HEK293 (cell line): ENCODE results near the gene TRDMT1.

Experiments used
- CTCF ChIA-PET: fragments of 350-600 bp; formaldehyde crosslinking; extraction: SDS; loops from one replicate; lab custom pipeline; 2021; ENCODE audit warnings: antibody characterized with exemption; lab: Yijun Ruan, JAX
- POLR2A ChIA-PET: fragments of 300-600 bp; formaldehyde crosslinking; extraction: SDS; loops from one replicate; lab custom pipeline; 2020; ENCODE audit warnings: antibody characterized with exemption, inconsistent platforms; lab: Yijun Ruan, JAX
- H3K27ac ChIP-seq: fragments of 200-500 bp; sonication (Bioruptor generic); 2 replicates; pipeline ENCODE4 v1.5.1; 2014; ENCODE audit warnings: low read depth, low read length, control low read depth, inconsistent platforms; ENCODE audit errors: extremely low read depth
- H3K36me3 ChIP-seq, 2 experiments: fragments of 200-500 bp in 1 of 2; sonication (Bioruptor generic) in 1 of 2; 1 replicate in 1 of 2; 2 replicates in 1 of 2; pipeline ENCODE4 v1.5.1; 2014 to 2017; ENCODE audit warnings: inconsistent platforms in 2 of 2, low read length in 2 of 2; ENCODE audit not compliant: control insufficient read depth in 2 of 2, insufficient read depth in 1 of 2
- H3K4me1 ChIP-seq: fragments of 200-500 bp; sonication (Bioruptor generic); 2 replicates; pipeline ENCODE4 v1.5.1; 2014; ENCODE audit warnings: mild to moderate bottlenecking, low read length, inconsistent platforms; ENCODE audit not compliant: control insufficient read depth, insufficient read depth
- H3K4me3 ChIP-seq: 2 replicates; pipeline ENCODE4 v1.5.1; 2011; ENCODE audit warnings: low read depth, mild to moderate bottlenecking, control low read depth, low read length, moderate library complexity
- H3K9me3 ChIP-seq: fragments of 200-500 bp; sonication (Bioruptor generic); 2 replicates; pipeline ENCODE4 v1.5.1; 2014; ENCODE audit warnings: low read depth, low read length, inconsistent platforms; ENCODE audit not compliant: control insufficient read depth, insufficient read depth
- BCL11A ChIP-seq: fragments of 450-650 bp; formaldehyde crosslinking; IDR thresholded peaks from 2 replicates; pipeline ENCODE4 v1.5.1; 2016; ENCODE audit warnings: low read depth, missing biosample characterization, missing genetic modification characterization
- CTCF ChIP-seq: fragments of 450-650 bp; formaldehyde crosslinking; IDR thresholded peaks from 2 replicates; pipeline ENCODE4 v1.5.1; 2016; ENCODE audit warnings: missing biosample characterization, missing genetic modification characterization
- HIC1 ChIP-seq: fragments of 450-650 bp; formaldehyde crosslinking; IDR thresholded peaks from 2 replicates; pipeline ENCODE4 v1.5.1; 2016; ENCODE audit warnings: missing biosample characterization, missing genetic modification characterization
- IKZF3 ChIP-seq: fragments of 450-650 bp; IDR thresholded peaks from 2 replicates; pipeline ENCODE4 v1.5.0; 2018; ENCODE audit warnings: missing biosample characterization, mild to moderate bottlenecking, missing genetic modification characterization, moderate library complexity
- MYNN ChIP-seq: fragments of 450-650 bp; formaldehyde crosslinking; IDR thresholded peaks from 2 replicates; pipeline ENCODE4 v1.5.1; 2016; ENCODE audit warnings: missing biosample characterization, missing genetic modification characterization, borderline replicate concordance
- PRDM10 ChIP-seq: fragments of 450-650 bp; formaldehyde crosslinking; IDR thresholded peaks from 2 replicates; pipeline ENCODE4 v1.5.1; 2016; ENCODE audit warnings: missing biosample characterization, missing genetic modification characterization
- ZBTB8A ChIP-seq: fragments of 450-650 bp; formaldehyde crosslinking; IDR thresholded peaks from 2 replicates; pipeline ENCODE4 v1.5.1; 2016; ENCODE audit warnings: missing biosample characterization, missing genetic modification characterization
- ZFHX2 ChIP-seq: fragments of 450-650 bp; formaldehyde crosslinking; conservative IDR thresholded peaks from 2 replicates; pipeline ENCODE4 v1.5.1; 2016; ENCODE audit warnings: missing biosample characterization, missing genetic modification characterization
- ZNF10 ChIP-seq: fragments of 450-650 bp; formaldehyde crosslinking; IDR thresholded peaks from 2 replicates; pipeline ENCODE4 v1.5.1; 2017; ENCODE audit warnings: missing biosample characterization, missing genetic modification characterization
- ZNF155 ChIP-seq: fragments of 450-650 bp; formaldehyde crosslinking; IDR thresholded peaks from 2 replicates; pipeline ENCODE4 v1.5.1; 2016; ENCODE audit warnings: missing biosample characterization, missing genetic modification characterization
- ZNF174 ChIP-seq: fragments of 450-650 bp; formaldehyde crosslinking; IDR thresholded peaks from 2 replicates; pipeline ENCODE4 v1.5.0; 2017; ENCODE audit warnings: missing biosample characterization, mild to moderate bottlenecking, missing genetic modification characterization
- ZNF394 ChIP-seq: fragments of 450-650 bp; formaldehyde crosslinking; IDR thresholded peaks from 2 replicates; pipeline ENCODE4 v1.5.1; 2016; ENCODE audit warnings: missing biosample characterization, missing genetic modification characterization, mild to moderate bottlenecking, moderate library complexity, borderline replicate concordance
- ZNF398 ChIP-seq: fragments of 450-650 bp; formaldehyde crosslinking; IDR thresholded peaks from 2 replicates; pipeline ENCODE4 v1.5.1; 2017; ENCODE audit warnings: missing biosample characterization, missing genetic modification characterization
- ZNF404 ChIP-seq: fragments of 450-650 bp; formaldehyde crosslinking; IDR thresholded peaks from 2 replicates; pipeline ENCODE4 v1.5.1; 2017; ENCODE audit warnings: missing biosample characterization, missing genetic modification characterization
- ZNF449 ChIP-seq: fragments of 450-650 bp; formaldehyde crosslinking; IDR thresholded peaks from 2 replicates; pipeline ENCODE4 v1.5.1; 2017; ENCODE audit warnings: missing biosample characterization, mild to moderate bottlenecking, missing genetic modification characterization, moderate library complexity
- ZNF48 ChIP-seq: fragments of 450-650 bp; formaldehyde crosslinking; IDR thresholded peaks from 2 replicates; pipeline ENCODE4 v1.5.1; 2016; ENCODE audit warnings: missing biosample characterization, missing genetic modification characterization
- ZNF549 ChIP-seq: fragments of 450-650 bp; IDR thresholded peaks from 2 replicates; pipeline ENCODE4 v1.5.1; 2018; ENCODE audit warnings: missing biosample characterization, missing genetic modification characterization, mild to moderate bottlenecking, inconsistent platforms, moderate library complexity
- ZNF624 ChIP-seq: fragments of 450-650 bp; formaldehyde crosslinking; IDR thresholded peaks from 2 replicates; pipeline ENCODE4 v1.5.1; 2017; ENCODE audit warnings: missing biosample characterization, missing genetic modification characterization

Gene TRDMT1

GRCh38 chr10:17215782-17216122 lies 14.3 kb upstream of the TRDMT1 start:
- no peak overlapping the region; the same call in 1 of the 2 replicates for H3K27ac ChIP-seq
- H3K36me3 ChIP-seq, result no peaks in the 10 kb centered on the region
- CTCF ChIA-PET, result interaction anchor here (0.6 to 1.2 kb wide), 3 partner anchors 11 to 257 kb away, joined by 3 to 7 read pairs (median 4); no protein-coding TSS in a partner anchor
- H3K4me3 ChIP-seq, result no peak overlapping the region
- no peak for TF ChIP-seq ZNF10 (tag by site-specific recombination)
- TF ChIP-seq BCL11A (tag by site-specific recombination), result no peak
- TF ChIP-seq ZNF155 (tag by site-specific recombination), result no peak
- no peak for TF ChIP-seq ZNF624 (tag by site-specific recombination)
- no peak for TF ChIP-seq ZNF404 (tag by site-specific recombination)
- no peak for TF ChIP-seq CTCF (tag by site-specific recombination)
- no peak for TF ChIP-seq ZFHX2 (tag by site-specific recombination)
- TF ChIP-seq HIC1, result no peak
- no peaks in the 10 kb centered on the region for H3K9me3 ChIP-seq
- POLR2A ChIA-PET, result interaction anchor here (2.4 kb wide), 1 partner anchor 14 kb away, joined by 17 read pairs; no protein-coding TSS in a partner anchor
- peaks cover 3% of the 10 kb centered on the region for H3K4me1 ChIP-seq

- H3K4me3 ChIP-seq, result no peak overlapping the region
- peaks cover under 1% of the 10 kb centered on the region; the same call in 1 of the 2 replicates for H3K4me1 ChIP-seq
- H3K27ac ChIP-seq, result peak overlapping the region; percentile 13; the same call in 1 of the 2 replicates
- no peaks in the 10 kb centered on the region for H3K9me3 ChIP-seq
- no peaks in the 10 kb centered on the region for H3K36me3 ChIP-seq
- CTCF ChIA-PET, result interaction anchor here (0.6 to 1.2 kb wide), 3 partner anchors 12 to 256 kb away, joined by 3 to 7 read pairs (median 4); no protein-coding TSS in a partner anchor
- POLR2A ChIA-PET, result interaction anchor here (2.4 kb wide), 1 partner anchor 14 kb away, joined by 17 read pairs; no protein-coding TSS in a partner anchor
- TF ChIP-seq ZNF394 (tag by site-specific recombination), result 0 out of 2 replicates have a peak, but pooled peaks have one; percentile 14
- TF ChIP-seq ZNF398, result no peak
- TF ChIP-seq ZNF48 (tag by site-specific recombination), result no peak
- TF ChIP-seq ZNF449 (tag by site-specific recombination), result no peak
- no peak for TF ChIP-seq ZNF174 (tag by site-specific recombination)
- no peak for TF ChIP-seq MYNN (tag by site-specific recombination)
- no peak for TF ChIP-seq IKZF3 (tag by site-specific recombination)
- no peak for TF ChIP-seq ZNF549 (tag by site-specific recombination)
- peak; percentile 99 for TF ChIP-seq PRDM10 (tag by site-specific recombination)
- no peak for TF ChIP-seq ZBTB8A (tag by site-specific recombination)
- no peak for TF ChIP-seq HIC1
Measured at GRCh38 chr10:17214971-17215781, 13.7 kb upstream of the TRDMT1 start.
